Measurements from ENCODE around the gene CEP43.

GRCh38 chr6:166988674-166989201 is 10.5 kb upstream of the CEP43 start:
- TF ChIP-seq, protein P1, sequence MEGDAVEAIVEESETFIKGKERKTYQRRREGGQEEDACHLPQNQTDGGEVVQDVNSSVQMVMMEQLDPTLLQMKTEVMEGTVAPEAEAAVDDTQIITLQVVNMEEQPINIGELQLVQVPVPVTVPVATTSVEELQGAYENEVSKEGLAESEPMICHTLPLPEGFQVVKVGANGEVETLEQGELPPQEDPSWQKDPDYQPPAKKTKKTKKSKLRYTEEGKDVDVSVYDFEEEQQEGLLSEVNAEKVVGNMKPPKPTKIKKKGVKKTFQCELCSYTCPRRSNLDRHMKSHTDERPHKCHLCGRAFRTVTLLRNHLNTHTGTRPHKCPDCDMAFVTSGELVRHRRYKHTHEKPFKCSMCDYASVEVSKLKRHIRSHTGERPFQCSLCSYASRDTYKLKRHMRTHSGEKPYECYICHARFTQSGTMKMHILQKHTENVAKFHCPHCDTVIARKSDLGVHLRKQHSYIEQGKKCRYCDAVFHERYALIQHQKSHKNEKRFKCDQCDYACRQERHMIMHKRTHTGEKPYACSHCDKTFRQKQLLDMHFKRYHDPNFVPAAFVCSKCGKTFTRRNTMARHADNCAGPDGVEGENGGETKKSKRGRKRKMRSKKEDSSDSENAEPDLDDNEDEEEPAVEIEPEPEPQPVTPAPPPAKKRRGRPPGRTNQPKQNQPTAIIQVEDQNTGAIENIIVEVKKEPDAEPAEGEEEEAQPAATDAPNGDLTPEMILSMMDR (IDR thresholded peaks at IDR 0.05), result no peak
- no peak for TF ChIP-seq EZH2 (IDR thresholded peaks at IDR 0.05)

Measured in neural progenitor cell (in vitro differentiated cells).